ENCODE measurements around the gene CTNNA3. TPM values are rescaled to one million over a fixed set of nuclear protein-coding genes. Genes with fewer than 3 reads are reported as not detected.
"Not testable (repeated sequence)": the region's sequence is repeated elsewhere in the genome, so short reads cannot be mapped to it uniquely, and the experiment has no call there.

Gene CTNNA3
- total and polyA plus RNA-seq, 2 donors (not counting 1 experiment from before 2014, with no cell fraction given) = not detected

DNA sequence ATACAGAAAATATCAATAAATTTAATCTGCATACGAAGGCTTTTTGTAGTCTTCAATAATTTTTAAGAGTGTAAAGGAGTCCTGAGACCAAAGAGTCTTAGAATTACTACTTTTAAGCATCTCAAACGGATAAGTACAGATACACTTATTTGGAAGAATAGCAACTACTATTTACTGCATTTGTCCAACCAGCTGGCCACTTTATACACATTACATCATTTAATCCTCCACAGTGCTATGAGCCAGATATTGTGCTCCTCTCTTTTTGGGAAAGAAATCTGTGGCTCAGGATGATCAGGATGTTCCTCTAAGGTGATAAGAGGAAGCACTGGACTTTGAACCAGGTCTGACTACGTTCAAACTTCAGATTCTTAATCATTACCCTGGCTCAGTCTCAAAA, 1358.8 kb downstream of the CTNNA3 start:
- no peak overlapping the region for H3K27ac ChIP-seq (ENCODE audit: insufficient read depth, low read length)
- no peaks in the 10 kb centered on the region for H3K9me3 ChIP-seq (ENCODE audit: control insufficient read depth, insufficient read depth, low read depth, low read length)
- no peak overlapping the region for H3K4me3 ChIP-seq (replicated peaks in 1 of 4; ENCODE audit: control extremely low read depth in 1 of 4, insufficient read depth in 1 of 4, low read depth in 3 of 4, low read length in 4 of 4)
- no peaks in the 10 kb centered on the region for H3K79me2 ChIP-seq (ENCODE audit: control insufficient read depth, insufficient read depth, low read length)
- no peaks in the 10 kb centered on the region for H4K20me1 ChIP-seq (ENCODE audit: control insufficient read depth, extremely low read depth, insufficient read depth, low read length)
- no peaks in the 10 kb centered on the region for H3K27me3 ChIP-seq (ENCODE audit: control insufficient read depth, insufficient read depth, low read length)
- no peaks in the 10 kb centered on the region for H3K36me3 ChIP-seq (ENCODE audit: control insufficient read depth, insufficient read depth, low read length)
- H3K4me1 ChIP-seq (ENCODE audit: control insufficient read depth, extremely low read depth, insufficient read depth, low read length) = no peaks in the 10 kb centered on the region
- TF ChIP-seq EZH2 (IDR thresholded peaks at IDR 0.05; ENCODE audit: low read length, missing control alignments) = no peak
- TF ChIP-seq, protein P1, sequence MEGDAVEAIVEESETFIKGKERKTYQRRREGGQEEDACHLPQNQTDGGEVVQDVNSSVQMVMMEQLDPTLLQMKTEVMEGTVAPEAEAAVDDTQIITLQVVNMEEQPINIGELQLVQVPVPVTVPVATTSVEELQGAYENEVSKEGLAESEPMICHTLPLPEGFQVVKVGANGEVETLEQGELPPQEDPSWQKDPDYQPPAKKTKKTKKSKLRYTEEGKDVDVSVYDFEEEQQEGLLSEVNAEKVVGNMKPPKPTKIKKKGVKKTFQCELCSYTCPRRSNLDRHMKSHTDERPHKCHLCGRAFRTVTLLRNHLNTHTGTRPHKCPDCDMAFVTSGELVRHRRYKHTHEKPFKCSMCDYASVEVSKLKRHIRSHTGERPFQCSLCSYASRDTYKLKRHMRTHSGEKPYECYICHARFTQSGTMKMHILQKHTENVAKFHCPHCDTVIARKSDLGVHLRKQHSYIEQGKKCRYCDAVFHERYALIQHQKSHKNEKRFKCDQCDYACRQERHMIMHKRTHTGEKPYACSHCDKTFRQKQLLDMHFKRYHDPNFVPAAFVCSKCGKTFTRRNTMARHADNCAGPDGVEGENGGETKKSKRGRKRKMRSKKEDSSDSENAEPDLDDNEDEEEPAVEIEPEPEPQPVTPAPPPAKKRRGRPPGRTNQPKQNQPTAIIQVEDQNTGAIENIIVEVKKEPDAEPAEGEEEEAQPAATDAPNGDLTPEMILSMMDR (conservative IDR thresholded peaks at IDR 0.05 in 1 of 2, IDR thresholded peaks at IDR 0.05 in 1 of 2; ENCODE audit: low read depth in 1 of 2, low read length in 2 of 2) = no peak
- H2AFZ ChIP-seq (ENCODE audit: low read length) = no peak overlapping the region
- no peak overlapping the region for H3K9ac ChIP-seq (ENCODE audit: insufficient read depth, low read length)
- no peak overlapping the region for H3K4me2 ChIP-seq (ENCODE audit: extremely low read depth, insufficient read depth, low read length)
- no peak for DNase-seq (ENCODE audit: low read depth in 2 of 2)

DNA sequence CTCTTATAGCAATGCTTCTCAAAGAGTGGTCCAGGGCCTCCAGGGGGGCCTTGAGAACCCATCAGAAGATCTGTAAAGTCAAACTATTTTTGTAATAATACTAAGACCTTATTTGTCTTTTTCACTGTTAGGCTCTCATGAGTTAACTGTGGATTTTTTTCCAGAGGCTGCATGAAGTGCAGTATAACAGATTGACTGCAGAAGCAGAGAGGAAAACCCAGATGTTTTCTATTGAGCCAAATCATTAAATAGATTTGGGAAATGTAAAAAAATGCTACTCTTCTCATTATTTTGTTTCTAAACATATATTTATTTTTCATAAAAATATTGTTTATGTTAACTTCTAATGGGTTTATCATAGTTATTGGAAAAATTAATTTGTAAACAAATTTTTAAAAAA, 1359.2 kb downstream of the CTNNA3 start:
- H3K27me3 ChIP-seq (ENCODE audit: control insufficient read depth, insufficient read depth, low read length) = no peaks in the 10 kb centered on the region
- H3K27ac ChIP-seq (ENCODE audit: insufficient read depth, low read length) = no peak overlapping the region
- no peak overlapping the region for H3K4me3 ChIP-seq (replicated peaks in 1 of 4; ENCODE audit: control extremely low read depth in 1 of 4, insufficient read depth in 1 of 4, low read depth in 3 of 4, low read length in 4 of 4)
- H3K4me2 ChIP-seq (ENCODE audit: extremely low read depth, insufficient read depth, low read length) = no peak overlapping the region
- no peak for TF ChIP-seq EZH2 (IDR thresholded peaks at IDR 0.05; ENCODE audit: low read length, missing control alignments)
- TF ChIP-seq, protein P1 (conservative IDR thresholded peaks at IDR 0.05 in 1 of 2, IDR thresholded peaks at IDR 0.05 in 1 of 2; ENCODE audit: low read depth in 1 of 2, low read length in 2 of 2) = no peak
- H3K79me2 ChIP-seq (ENCODE audit: control insufficient read depth, insufficient read depth, low read length) = no peaks in the 10 kb centered on the region
- H3K4me1 ChIP-seq (ENCODE audit: control insufficient read depth, extremely low read depth, insufficient read depth, low read length) = no peaks in the 10 kb centered on the region
- no peaks in the 10 kb centered on the region for H4K20me1 ChIP-seq (ENCODE audit: control insufficient read depth, extremely low read depth, insufficient read depth, low read length)
- no peak overlapping the region for H3K9ac ChIP-seq (ENCODE audit: insufficient read depth, low read length)
- no peaks in the 10 kb centered on the region for H3K36me3 ChIP-seq (ENCODE audit: control insufficient read depth, insufficient read depth, low read length)
- no peak overlapping the region for H2AFZ ChIP-seq (ENCODE audit: low read length)
- no peak for DNase-seq (ENCODE audit: low read depth in 2 of 2)
- H3K9me3 ChIP-seq (ENCODE audit: control insufficient read depth, insufficient read depth, low read depth, low read length) = no peaks in the 10 kb centered on the region

DNA sequence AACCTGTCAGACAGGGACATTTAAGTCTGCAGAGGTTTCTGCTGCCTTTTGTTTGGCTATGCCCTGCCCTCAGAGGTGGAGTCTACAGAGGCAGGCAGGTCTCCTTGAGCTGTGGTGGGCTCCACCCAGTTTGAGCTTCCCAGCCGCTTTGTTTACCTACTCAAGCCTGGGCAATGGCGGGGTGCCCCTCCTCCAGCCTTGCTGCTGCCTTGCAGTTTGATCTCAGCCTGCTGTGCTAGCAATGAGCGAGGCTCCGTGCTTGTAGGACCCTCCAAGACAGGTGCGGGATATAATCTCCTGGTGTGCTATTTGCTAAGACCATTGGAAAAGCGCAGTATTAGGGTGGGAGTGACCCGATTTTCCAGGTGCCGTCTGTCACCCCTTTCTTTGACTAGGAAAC, 1360.2 kb downstream of the CTNNA3 start:
- not testable (repeated sequence) for H3K27ac ChIP-seq (ENCODE audit: insufficient read depth, low read length); H3K79me2 ChIP-seq (ENCODE audit: control insufficient read depth, insufficient read depth, low read length); H3K9ac ChIP-seq (ENCODE audit: insufficient read depth, low read length); H3K36me3 ChIP-seq (ENCODE audit: control insufficient read depth, insufficient read depth, low read length); DNase-seq (ENCODE audit: low read depth in 2 of 2); H3K9me3 ChIP-seq (ENCODE audit: control insufficient read depth, insufficient read depth, low read depth, low read length); H3K4me1 ChIP-seq (ENCODE audit: control insufficient read depth, extremely low read depth, insufficient read depth, low read length); H3K4me3 ChIP-seq (replicated peaks in 1 of 4; ENCODE audit: control extremely low read depth in 1 of 4, insufficient read depth in 1 of 4, low read depth in 3 of 4, low read length in 4 of 4); H4K20me1 ChIP-seq (ENCODE audit: control insufficient read depth, extremely low read depth, insufficient read depth, low read length); H2AFZ ChIP-seq (ENCODE audit: low read length); H3K27me3 ChIP-seq (ENCODE audit: control insufficient read depth, insufficient read depth, low read length); H3K4me2 ChIP-seq (ENCODE audit: extremely low read depth, insufficient read depth, low read length)
